Activated T-helper 1 cell treated with anti-CD3 and anti-CD28 coated beads, Interleukin-12 subunit alpha, Interleukin-12 subunit beta, Interleukin-2, Interleukin-4 antibody, amounts not matched to agents 30 ng/mL and 10 ng/mL and 1 ng/mL, durations not matched to agents 14 hours and 24 hours and 36 hours (primary cell): Measurements from ENCODE around the gene FARP1. TPM values are rescaled to one million over a fixed set of nuclear protein-coding genes. Genes with fewer than 3 reads are reported as not detected.

Experiments
- DNase-seq: peaks from one replicate; pipeline ENCODE4 v3.0.0; 2021; ENCODE audit warnings: low spot score
- H3K27ac Mint-ChIP-seq: one replicate; pipeline ENCODE4 v1.8.0; 2021; ENCODE audit warnings: mild to moderate bottlenecking, mixed read lengths
- H3K27me3 Mint-ChIP-seq: one replicate; pipeline ENCODE4 v1.8.0; 2022; ENCODE audit warnings: mild to moderate bottlenecking, moderate library complexity, mixed read lengths; ENCODE audit not compliant: insufficient read depth
- H3K36me3 Mint-ChIP-seq: one replicate; pipeline ENCODE4 v1.8.0; 2021; ENCODE audit warnings: low read depth, mixed read lengths
- H3K4me1 Mint-ChIP-seq: one replicate; pipeline ENCODE4 v1.8.0; 2021; ENCODE audit warnings: low read depth, mixed read lengths
- H3K4me3 Mint-ChIP-seq: one replicate; pipeline ENCODE4 v1.8.0; 2021; ENCODE audit warnings: mild to moderate bottlenecking, moderate library complexity, mixed read lengths
- H3K9me3 Mint-ChIP-seq: one replicate; pipeline ENCODE4 v1.8.0; 2021; ENCODE audit warnings: mixed read lengths
- intact Hi-C: fragments of 100-400 bp; cut with micrococcal nuclease; formaldehyde crosslinking; loops from one replicate; pipeline ENCODE4 v1.15.1; 2024
- total RNA-seq: library from RNA; stranded (reverse); gene quantifications from 2 replicates; pipeline ENCODE4 v1.2.3, GENCODE V29; 2022

Gene FARP1
- total RNA-seq, 1 donor from 2014 or later, result 0.34 TPM

DNA sequence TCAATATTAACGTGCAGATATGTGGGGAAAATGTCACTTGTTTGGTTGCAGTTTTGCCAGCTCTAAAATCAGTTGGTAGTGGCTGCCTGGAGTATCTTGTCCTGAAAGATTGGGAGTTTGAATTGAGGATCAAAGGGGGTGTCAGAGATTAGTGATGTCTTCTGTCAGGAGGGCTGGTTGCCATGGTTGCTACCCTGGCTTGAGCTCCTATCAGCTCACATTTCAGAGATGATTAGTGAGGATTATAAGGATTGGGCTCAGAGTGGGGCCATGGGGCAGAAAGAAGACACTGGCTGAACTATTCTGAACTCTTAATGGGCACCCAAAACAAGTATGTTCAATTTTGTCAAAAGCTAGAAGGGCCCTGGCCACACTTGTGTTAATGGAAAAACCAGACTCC is 129.7 kb downstream of the FARP1 start:
- no peak for DNase-seq
- Mint-ChIP-seq H3K4me1 (no peaks in the 10 kb centered on the region), H3K27me3 (peaks cover 1% of the 10 kb centered on the region), H3K27ac (no peak overlapping the region), H3K4me3 (no peak overlapping the region), H3K36me3 (no peaks in the 10 kb centered on the region), H3K9me3 (no peaks in the 10 kb centered on the region)
- intact Hi-C loops, result no loop called here

DNA sequence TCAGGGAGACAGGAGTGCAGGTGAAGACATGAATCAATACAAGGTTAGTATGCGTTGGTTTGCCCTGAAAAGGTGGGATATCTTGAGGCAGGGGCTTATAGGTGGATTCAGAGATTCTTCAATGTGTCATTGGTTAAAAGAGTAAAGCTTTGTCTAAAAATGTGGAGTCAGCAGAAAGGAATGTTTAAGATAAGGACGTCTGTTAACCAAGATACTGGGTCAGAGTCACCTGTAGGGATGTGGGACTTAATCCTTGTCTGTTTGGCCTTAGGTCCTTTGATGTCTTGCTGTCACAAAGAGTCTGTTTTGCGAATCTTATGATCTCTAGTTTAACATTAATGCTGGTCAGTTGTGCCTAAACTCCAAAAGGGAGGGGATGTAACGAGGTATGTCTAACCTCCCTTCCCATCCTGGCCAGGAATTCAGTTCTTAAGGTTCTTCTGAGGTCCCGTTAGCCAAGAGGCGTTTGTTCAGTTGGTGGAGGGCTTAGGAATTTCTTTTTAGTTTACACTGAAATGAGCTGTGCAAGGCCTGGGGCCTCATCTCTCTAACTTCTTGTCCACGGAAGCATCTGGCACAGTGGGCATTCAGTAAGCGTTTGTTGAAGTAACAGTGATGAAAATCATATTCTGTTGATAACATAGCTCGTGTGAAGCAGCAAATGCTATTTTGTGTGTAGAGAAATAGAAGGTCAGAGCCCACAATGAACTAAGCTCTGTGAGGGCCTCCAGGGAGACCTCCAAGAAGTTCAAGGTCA is 130.4 kb downstream of the FARP1 start:
- H3K27me3 Mint-ChIP-seq, result peaks cover 4% of the 10 kb centered on the region
- no peak for DNase-seq
- H3K36me3 Mint-ChIP-seq, result no peaks in the 10 kb centered on the region
- H3K9me3 Mint-ChIP-seq, result no peaks in the 10 kb centered on the region
- no peaks in the 10 kb centered on the region for H3K4me1 Mint-ChIP-seq
- intact Hi-C loops, result no loop called here
- H3K4me3 Mint-ChIP-seq, result no peak overlapping the region
- H3K27ac Mint-ChIP-seq, result no peak overlapping the region

DNA sequence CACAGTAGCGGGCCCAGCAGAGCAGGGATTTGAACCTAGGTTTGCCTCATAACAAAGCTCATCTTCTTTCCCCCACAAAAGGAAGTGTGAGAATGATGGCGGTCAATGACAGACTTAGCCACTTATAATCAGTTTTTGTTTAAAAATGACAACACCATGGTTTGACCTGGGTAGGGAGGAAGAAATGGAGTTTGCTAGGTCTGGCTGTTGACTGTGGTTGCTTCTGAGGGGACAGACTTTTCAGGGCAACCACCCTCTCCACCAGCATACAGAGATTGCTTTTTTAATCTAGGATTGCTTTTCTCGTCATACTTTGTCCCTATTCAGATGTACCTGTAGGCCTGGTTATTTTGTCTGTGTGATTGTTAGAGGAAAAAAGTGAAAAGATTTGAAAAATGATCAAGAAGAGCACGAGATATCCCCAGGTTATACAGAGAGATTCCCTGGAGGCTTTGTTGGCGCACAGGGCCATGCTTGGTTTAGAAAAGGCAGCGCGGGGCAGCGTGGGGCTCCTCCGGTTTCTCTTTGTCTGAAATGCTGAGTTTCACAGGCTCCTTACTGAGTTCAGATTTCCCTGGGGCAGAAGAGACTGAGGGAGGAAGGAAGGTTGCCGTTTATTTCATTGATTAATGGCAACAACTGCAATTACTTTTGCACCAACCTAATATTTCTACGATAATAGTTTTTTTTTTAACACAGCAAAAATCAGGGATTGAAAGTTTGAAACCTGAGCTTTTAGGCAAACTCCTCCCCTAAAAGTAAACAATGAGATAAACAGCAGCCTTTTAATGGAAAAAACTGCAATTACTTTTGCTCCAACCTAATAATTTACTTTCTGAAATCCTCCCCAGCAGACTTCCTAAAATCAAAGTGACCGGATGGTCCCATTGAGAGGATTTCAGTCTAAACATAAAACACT is 131.2 kb downstream of the FARP1 start:
- no peak for DNase-seq
- Mint-ChIP-seq H3K9me3 (no peaks in the 10 kb centered on the region), H3K27me3 (peaks cover 4% of the 10 kb centered on the region), H3K27ac (no peak overlapping the region), H3K4me1 (no peaks in the 10 kb centered on the region), H3K36me3 (no peaks in the 10 kb centered on the region), H3K4me3 (no peak overlapping the region)
- intact Hi-C loops, result no loop called here

DNA sequence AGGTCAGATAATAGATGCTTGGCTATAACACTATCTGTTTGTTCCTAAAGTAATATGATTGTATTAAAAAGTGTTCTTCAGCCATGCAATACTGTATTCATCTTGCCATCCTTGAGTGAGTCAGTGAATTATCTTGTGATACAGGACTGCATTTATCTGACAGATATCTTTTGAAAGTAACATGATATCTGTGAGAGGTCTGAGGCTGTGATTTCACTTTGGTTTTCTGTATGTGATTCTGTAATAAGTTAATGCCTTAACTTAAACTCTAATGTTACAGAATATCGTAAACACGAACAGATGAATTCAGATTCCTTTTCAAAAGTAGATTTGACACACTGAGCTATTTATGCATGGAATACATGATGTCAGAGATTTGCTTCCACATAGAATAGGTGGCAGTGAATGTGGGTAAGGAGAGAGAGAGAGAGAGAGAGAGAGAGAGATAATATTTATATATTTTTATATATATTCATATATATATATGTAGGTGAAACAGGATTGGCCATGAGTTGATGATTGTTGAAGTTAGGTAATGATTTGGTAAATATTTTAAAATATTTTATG is 132.1 kb downstream of the FARP1 start:
- H3K36me3 Mint-ChIP-seq, result no peaks in the 10 kb centered on the region

DNA sequence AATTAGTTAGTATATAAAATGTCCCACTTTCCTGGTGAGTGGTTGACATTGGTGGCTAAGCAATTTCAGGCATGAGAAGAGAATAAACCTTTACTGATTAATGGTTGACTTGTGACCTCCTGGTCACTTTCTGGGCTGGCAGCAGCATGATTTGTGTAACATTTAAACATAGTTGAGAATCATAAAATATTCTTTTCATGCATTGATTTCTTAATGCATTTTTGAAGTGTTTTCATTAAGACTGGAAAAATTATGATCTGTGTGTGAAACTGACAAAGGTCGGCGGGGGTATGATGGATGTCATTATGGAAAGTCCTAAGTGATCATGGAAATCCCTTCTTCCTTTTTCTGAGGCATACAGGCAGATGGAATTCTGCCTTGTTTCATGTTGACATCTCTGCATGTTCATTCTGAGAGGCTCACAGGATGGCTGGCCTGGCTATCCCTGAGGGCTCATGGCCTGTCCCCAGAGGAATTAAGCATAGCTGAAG is 132.8 kb downstream of the FARP1 start:
- H3K27me3 Mint-ChIP-seq, result peaks cover 4% of the 10 kb centered on the region
- no peak for DNase-seq

More for the DNA sequence above, 132.1 kb downstream of the FARP1 start:
- no peak overlapping the region for H3K4me3 Mint-ChIP-seq
- DNase-seq, result no peak
- no peak overlapping the region for H3K27ac Mint-ChIP-seq
- intact Hi-C loops, result no loop called here
- H3K27me3 Mint-ChIP-seq, result peaks cover 4% of the 10 kb centered on the region
- H3K4me1 Mint-ChIP-seq, result no peaks in the 10 kb centered on the region
- H3K9me3 Mint-ChIP-seq, result no peaks in the 10 kb centered on the region

GRCh38 chr13:98276486-98276885 is 133.6 kb downstream of the FARP1 start:
- no peaks in the 10 kb centered on the region for H3K4me1 Mint-ChIP-seq

More for the DNA sequence above, 132.8 kb downstream of the FARP1 start:
- Mint-ChIP-seq H3K4me3 (no peak overlapping the region), H3K36me3 (no peaks in the 10 kb centered on the region), H3K27ac (no peak overlapping the region), H3K4me1 (no peaks in the 10 kb centered on the region), H3K9me3 (no peaks in the 10 kb centered on the region)
- intact Hi-C loops, result no loop called here

GRCh38 chr13:98278068-98278724 is 135.3 kb downstream of the FARP1 start:
- intact Hi-C loops, result no loop called here
- peaks cover 4% of the 10 kb centered on the region for H3K27me3 Mint-ChIP-seq
- no peaks in the 10 kb centered on the region for H3K9me3 Mint-ChIP-seq
- no peaks in the 10 kb centered on the region for H3K36me3 Mint-ChIP-seq
- H3K27ac Mint-ChIP-seq, result no peak overlapping the region
- H3K4me3 Mint-ChIP-seq, result no peak overlapping the region
- DNase-seq, result no peak
- H3K4me1 Mint-ChIP-seq, result no peaks in the 10 kb centered on the region

More at GRCh38 chr13:98276486-98276885, 133.6 kb downstream of the FARP1 start:
- Mint-ChIP-seq H3K27me3 (peaks cover 4% of the 10 kb centered on the region), H3K27ac (no peak overlapping the region), H3K4me3 (no peak overlapping the region), H3K9me3 (no peaks in the 10 kb centered on the region), H3K36me3 (no peaks in the 10 kb centered on the region)
- intact Hi-C loops, result no loop called here
- no peak for DNase-seq

DNA sequence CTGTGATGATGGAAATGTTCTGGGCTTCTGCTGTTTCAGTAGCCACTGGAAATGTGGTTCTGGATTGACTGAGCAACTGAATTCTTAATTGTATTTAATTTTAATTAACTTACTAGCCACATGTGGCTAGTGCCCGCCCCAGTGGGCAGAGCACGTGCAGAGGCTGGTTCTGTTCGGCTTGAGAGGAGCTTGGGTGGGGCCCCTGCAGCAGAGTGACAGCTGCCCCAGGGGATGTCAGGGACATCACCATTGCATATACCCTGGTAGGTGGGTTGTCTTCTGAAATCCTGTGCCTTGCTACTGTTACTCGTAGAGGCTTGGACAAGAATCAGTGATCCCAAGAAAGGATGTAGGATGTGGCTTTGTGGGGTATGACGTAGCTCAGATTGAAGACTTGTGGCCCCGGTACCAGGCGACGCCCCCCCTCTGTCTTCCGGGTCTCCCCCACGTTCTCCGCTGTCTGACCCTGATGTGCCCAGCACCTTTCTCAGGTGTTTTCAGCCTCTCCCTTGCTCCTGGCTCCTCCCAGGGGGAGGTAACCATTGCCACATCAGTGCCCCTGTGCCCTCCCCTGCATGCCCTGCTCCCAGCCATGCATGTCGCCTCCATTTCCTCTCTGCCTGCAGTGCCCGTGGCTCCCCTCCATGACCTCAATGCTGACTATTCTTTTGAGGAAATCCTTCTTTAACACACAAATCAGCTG is 136.7 kb downstream of the FARP1 start:
- intact Hi-C loops, result no loop called here
- no peak for DNase-seq
- Mint-ChIP-seq H3K27ac (peak overlapping the region; percentile 4), H3K36me3 (no peaks in the 10 kb centered on the region), H3K9me3 (no peaks in the 10 kb centered on the region), H3K4me3 (no peak overlapping the region), H3K27me3 (peaks cover 4% of the 10 kb centered on the region), H3K4me1 (no peaks in the 10 kb centered on the region)

DNA sequence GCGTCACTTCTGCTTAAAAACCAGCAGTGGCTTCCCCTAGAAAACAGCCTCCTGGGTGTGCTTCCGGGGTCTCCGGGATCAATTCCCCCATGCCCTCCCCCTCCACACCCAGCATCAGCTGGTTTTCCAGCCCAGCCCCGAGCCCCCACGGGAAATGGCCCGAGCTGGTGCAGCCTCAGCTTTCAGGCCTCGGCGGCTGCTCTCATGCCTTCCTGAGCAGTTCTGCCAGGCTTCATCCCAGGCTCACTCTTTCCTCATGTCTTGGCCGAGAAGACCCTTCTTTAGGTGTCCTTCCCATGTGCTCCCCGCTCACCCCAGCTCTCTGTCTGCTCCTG is 137.2 kb downstream of the FARP1 start:
- Mint-ChIP-seq H3K9me3 (no peaks in the 10 kb centered on the region), H3K4me3 (peak overlapping the region; percentile 9), H3K36me3 (no peaks in the 10 kb centered on the region), H3K27ac (no peak overlapping the region), H3K4me1 (no peaks in the 10 kb centered on the region), H3K27me3 (peaks cover 3% of the 10 kb centered on the region)
- intact Hi-C loops, result no loop called here
- no peak for DNase-seq

DNA sequence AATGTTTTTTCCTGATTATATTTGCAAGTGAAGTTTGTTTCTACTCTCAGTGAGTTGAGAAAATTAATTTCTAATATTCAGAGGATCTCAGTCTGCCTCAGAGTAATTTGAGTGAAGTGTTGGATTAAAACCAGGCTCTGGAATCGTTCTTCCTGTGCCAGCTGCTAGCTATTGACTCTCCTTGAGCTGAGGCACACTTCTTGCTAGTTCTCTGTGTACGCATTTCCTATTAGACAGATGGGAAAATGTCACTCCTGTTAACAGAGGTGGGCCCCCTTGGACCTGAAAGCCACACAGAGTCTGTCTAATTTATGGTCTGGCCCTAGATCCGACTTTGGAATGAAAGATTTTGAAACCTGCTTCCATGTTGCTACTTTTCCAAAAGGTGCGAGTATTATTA is 141.8 kb downstream of the FARP1 start:
- H3K4me1 Mint-ChIP-seq, result no peaks in the 10 kb centered on the region
- no peak overlapping the region for H3K4me3 Mint-ChIP-seq
- H3K27me3 Mint-ChIP-seq, result no peaks in the 10 kb centered on the region
- no peaks in the 10 kb centered on the region for H3K36me3 Mint-ChIP-seq
- no peak for DNase-seq
- intact Hi-C loops, result no loop called here
- H3K27ac Mint-ChIP-seq, result no peak overlapping the region
- H3K9me3 Mint-ChIP-seq, result no peaks in the 10 kb centered on the region

DNA sequence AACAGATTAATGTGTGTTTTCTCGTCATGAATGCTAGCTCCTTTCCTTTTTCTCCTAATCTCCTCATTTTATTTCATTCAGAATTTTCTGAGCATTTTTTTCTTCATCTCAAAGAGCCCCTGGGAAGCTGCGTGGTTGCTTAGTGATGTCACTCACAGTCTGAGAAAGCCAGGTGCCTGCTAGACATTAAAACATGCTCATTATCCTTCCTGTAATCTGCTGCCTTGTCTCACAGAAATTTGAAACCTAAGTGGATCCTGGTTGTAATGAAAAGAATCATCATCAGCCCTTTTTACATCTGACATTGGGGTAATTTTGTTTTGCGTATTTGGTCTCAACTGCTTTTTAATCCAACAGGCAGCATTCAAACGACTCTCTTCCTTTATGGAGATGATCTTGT is 142.4 kb downstream of the FARP1 start:
- no peak overlapping the region for H3K4me3 Mint-ChIP-seq
- no peaks in the 10 kb centered on the region for H3K27me3 Mint-ChIP-seq
- H3K4me1 Mint-ChIP-seq, result no peaks in the 10 kb centered on the region
- H3K36me3 Mint-ChIP-seq, result no peaks in the 10 kb centered on the region
- no peak for DNase-seq
- H3K27ac Mint-ChIP-seq, result no peak overlapping the region
- H3K9me3 Mint-ChIP-seq, result no peaks in the 10 kb centered on the region
- intact Hi-C loops, result no loop called here

DNA sequence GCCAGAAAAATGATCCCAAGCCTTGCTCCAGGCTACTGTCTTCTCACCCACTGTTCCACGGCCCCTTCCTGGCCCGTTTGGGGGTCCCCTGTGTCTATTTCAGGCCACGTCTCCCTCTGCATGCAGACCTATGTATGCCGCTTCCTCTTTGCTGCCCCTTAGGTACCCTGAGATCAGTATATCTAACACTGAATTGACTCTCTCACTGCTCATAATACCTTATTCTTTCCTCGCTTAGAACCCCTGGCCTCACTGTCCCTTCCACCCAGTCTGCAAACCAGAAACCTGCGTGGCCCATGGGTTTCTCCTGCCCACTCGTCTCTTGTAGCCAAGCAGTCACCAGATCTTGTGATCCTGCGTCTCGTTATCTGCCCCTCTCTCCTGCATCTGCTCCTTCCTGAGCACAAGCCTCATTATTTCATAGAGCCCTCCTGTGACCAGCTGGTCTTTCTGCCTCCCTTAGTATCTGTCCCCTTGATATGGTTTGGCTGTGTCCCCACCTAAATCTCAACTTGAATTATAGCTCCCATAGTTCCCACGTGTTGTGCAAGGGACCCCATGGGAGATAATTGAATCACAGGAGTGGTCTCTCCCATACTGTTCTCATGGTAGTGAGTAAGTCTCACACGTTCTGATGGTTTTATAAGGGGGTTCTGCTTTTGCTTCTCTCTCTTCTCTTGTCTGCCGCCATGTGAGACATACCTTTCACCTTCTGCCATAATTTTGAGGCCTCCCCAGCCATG is 143.1 kb downstream of the FARP1 start:
- Mint-ChIP-seq H3K4me3 (no peak overlapping the region), H3K9me3 (no peaks in the 10 kb centered on the region), H3K27ac (no peak overlapping the region), H3K27me3 (peaks cover 2% of the 10 kb centered on the region), H3K36me3 (no peaks in the 10 kb centered on the region), H3K4me1 (no peaks in the 10 kb centered on the region)
- intact Hi-C loops, result no loop called here
- no peak for DNase-seq
